Hepatic stellate cell (primary cell): ENCODE measurements around the gene CYP4F22.
"Not testable (repeated sequence)": the region's sequence is repeated elsewhere in the genome, so short reads cannot be mapped to it uniquely, and the experiment has no call there.

ENCODE experiments used
- DNase-seq: peaks from one replicate; pipeline ENCODE4 v3.0.0; 2011; ENCODE audit warnings: low spot score

CYP4F22 gene

DNA sequence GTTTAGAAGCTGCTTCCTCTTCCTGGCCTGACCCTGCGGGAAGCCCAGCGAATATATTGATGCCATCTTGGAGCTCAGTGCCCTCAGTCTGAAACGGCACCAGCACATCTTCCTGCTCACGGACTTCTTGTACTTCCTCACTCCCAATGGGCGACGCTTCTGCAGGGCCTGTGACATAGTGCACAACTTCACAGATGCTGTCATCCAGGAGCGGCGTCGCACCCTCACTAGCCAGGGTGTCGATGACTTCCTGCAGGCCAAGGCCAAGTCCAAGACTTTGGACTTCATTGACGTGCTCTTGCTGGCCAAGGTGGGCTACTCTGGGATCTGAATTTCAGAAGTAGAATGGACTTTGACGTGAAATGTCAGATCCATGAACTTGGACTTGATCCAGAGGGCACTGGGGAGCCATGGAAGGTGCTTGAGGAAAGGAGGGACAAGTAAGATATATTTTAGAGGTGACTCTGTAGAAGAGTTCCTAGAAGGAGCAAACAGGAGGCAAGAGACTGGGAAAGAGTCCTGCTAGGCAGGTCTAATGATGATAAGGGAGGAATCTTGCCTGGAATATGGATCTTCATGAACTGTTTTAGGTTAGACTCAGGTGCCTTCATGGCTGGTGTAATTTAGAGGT lies 68.3 kb downstream of the CYP4F22 start:
- no peak for DNase-seq

DNA sequence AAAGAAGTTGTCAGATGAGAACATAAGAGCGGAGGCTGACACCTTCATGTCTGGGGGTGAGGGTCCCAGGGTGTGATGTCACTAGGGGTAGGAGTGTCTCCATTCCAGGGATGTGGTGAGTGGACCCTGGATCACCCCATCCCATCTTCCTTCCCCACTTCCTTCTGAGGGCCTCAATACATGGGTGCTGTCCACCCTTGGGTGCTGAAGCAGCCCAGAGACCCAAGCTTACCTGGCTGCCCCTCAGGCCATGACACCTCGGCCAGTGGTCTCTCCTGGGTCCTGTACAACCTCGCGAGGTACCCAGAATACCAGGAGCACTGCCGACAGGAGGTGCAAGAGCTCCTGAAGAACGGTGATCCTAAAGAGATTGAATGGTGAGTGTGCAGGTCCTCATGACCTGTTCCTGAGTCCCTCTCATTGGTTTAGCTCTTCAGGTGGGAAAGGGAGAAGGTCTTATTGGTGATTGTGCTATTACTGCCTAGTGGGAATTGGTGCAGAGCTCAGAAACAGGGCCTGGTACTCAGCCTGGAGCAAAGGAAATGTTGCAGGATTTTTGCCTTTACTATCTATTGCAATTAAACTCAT lies 69.0 kb downstream of the CYP4F22 start:
- no peak for DNase-seq

DNA sequence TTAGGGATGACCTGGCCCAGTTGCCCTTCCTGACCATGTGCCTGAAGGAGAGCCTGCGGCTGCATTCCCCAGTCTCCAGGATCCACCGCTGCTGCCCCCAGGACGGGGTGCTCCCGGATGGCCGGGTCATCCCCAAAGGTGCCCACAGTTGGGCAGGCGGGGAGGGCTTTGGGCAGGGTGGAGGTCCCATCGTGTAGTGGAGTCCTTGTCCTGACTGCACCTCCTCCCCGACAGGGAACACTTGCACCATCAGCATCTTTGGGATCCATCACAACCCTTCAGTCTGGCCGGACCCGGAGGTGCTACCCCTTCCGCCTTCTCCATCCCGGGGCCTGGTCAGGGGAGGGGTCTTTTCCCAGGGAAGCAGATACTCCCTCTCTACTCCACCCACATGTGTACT lies 75.0 kb downstream of the CYP4F22 start:
- no peak for DNase-seq

DNA sequence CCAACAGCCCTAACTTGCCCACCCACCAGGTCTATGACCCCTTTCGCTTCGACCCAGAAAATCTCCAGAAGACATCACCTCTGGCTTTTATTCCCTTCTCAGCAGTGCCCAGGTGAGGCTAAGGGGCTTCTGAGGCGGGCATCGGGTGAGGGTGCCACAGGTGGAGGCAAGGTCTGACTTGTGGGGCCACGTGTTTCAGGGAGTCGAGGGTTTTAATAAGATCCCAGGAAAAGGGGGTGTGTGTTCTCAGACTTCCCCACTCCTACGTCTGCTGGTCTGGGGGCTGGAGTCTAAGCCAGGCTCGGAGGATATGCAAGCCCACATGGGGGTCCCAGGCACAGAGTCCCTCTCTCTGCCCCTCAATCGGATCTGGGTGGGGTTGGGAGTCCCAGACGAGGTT lies 75.8 kb downstream of the CYP4F22 start:
- no peak for DNase-seq

DNA sequence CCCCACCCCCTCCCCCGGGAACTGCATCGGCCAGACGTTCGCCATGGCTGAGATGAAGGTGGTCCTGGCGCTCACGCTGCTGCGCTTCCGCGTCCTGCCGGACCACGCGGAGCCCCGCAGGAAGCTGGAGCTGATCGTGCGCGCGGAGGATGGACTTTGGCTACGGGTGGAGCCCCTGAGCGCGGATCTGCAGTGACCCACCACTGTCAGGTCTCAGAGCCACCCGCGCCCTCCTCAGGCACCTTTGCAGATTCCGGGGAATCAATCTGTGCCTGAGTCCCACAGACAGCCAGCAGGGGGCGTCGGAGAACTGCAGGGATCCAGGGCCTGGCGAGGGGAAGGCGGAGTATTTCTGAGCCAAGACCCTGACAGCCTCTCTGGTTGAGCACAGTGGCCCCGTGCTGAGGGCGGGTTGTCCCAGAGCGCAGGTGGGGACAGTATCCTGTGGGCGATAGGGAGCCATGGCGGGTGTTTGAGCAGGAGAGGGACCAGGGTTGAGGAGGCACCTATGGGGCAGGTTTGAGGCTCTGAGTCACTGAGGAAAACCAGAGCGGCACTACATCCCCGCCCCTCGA lies 76.3 kb downstream of the CYP4F22 start:
- DNase-seq: peak; percentile 72

DNA sequence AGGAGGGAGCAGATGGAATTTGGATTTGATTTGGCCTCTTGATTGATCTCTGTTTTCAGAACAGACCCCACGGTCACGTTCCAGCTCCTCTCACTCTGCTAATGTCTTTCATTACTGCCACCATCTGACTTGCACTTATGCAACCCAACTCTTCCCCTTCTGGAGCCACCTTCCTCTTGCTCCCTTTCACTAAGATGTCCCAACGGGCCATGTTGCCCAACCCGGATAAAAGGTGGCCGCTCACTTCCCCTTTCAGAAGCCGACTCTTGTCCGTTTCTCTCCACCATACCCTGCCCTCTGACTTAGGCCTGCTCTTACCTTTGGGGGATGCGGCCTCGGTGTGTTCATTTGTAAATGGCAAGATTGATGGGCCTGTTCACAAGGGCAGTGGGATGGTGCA lies 79.3 kb downstream of the CYP4F22 start:
- DNase-seq: no peak

DNA sequence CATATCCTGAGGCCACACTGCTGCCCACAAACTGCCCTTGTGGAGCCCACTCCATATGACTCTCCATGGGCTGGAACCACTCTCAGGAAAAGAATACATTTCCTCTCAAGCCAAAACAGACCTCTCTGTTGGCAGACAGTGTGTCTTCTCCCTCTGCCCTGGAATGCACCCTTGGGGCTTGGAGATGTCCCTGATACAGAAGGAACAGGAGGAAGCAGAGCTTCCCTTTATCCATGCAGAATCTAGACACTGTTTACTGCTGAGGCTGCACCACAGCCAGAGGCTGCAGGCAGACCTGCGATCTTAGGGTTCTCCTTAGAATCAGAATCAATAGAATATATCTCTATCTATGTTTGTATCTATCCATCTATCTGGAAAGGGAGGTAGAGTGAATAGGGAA lies 79.9 kb downstream of the CYP4F22 start:
- DNase-seq: no peak

DNA sequence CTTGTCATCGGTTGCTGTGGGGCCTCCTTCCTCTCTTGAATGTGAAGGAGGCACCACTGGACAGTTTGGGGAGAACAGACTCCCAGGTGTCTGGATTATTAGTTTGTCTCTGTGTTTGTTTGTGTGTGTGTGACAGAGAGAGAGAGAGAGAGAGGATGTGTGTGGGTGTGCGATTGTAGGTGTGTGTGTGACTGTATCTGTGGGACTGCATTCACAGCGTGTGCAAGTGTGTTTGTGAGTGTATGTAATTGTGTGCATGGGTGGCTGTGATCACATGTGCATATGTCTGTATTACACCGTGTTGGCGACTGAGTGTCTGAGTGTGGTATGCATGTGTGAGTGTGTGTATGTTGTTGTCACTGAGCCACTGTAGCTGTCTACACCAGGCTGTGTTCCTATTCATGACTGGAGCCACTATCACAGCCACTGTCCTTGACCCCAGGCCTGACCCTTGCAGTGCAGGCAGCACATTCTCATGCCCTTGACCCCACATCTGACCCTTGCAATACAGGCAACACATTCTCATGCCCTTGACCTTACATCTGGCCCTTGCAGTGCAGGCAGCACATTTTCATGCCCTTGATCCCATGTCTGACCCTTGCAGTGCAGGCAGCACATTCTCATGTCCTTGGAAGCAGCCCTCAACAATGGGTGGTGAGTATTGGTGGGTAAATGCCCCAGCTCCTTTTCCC lies 81.6 kb downstream of the CYP4F22 start:
- no peak for DNase-seq

DNA sequence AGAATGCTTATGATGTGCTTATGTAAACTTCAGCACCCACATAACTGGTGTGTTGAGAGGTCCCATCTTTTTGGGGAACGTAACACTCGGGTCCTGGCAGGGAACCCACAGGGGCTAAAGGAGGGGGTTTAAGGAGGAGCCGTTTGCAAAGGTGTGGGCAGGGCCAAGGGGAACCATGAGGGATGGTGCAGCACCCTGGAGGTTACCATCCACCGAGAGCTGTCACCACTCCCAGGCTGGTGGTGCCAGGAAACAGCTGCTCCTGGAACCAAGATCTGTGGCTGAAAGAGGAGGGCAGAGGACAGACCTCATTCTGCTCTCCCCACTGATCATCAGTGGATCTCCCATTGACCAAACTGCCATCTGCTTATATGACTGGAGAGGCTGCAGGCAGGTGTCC lies 83.5 kb downstream of the CYP4F22 start:
- no peak for DNase-seq

DNA sequence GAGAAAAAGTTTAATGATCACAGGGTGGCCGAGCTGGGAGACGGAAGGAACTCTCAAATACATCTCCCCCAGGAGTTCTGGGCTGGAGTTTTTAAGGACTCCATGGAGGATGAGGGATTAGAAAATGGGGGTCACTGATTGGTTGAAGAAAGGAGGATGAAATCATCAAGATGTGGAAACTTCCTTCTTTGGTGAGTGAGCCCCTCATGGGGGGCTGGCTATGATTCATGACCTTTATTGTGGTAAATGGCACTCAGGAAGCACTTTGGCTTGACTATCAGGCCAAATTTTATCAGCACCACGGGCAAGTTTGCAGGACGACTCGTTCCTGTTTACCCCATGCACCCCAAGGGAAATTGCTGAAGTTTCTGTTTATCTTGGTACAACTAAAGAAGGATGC lies 84.2 kb downstream of the CYP4F22 start:
- DNase-seq: not testable (repeated sequence)

DNA sequence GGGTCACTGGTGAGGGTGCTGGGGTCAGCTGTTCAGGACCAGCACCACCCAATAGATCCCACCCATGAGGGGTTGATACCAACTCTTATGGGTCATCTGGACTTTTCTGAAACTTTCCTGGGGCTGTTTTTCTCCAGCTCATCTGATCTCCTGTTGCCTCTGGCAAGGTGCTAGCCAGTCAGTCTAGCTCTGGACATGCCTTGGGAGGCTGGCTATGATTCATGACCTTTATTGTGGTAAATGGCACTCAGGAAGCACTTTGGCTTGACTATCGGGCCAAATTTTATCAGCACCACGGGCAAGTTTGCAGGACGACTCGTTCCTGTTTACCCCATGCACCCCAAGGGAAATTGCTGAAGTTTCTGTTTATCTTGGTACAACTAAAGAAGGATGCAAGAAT lies 85.4 kb downstream of the CYP4F22 start:
- not testable (repeated sequence) for DNase-seq

DNA sequence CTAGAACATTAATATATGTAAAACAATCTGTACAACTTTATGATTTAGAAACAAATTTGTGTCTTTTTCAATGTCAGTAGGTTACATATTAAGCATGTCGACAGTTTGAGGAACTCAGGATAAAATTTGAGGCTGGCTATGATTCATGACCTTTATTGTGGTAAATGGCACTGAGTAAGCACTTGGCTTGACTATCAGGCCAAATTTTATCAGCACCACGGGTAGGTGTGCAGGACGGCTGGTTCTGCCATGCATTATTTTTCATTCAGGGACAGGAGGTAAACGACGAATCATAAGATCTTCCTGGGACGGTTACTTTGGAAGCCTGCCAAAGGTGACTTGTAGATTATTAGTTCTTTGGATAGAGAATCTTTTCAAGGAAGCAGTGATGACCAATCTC lies 86.7 kb downstream of the CYP4F22 start:
- no peak for DNase-seq
